Mononuclear cell (primary cell): ENCODE results near the gene LMBRD1. TPM values are rescaled to one million over a fixed set of nuclear protein-coding genes. Genes with fewer than 3 reads are reported as not detected.
"Not testable (repeated sequence)": the region's sequence is repeated elsewhere in the genome, so short reads cannot be mapped to it uniquely, and the experiment has no call there.

Experiments used
- H3K27me3 ChIP-seq: 2 replicates; pipeline ENCODE4 v1.6.0; 2011; ENCODE audit warnings: low read length, control low read depth; ENCODE audit not compliant: insufficient read depth
- H3K4me1 ChIP-seq: 2 replicates; pipeline ENCODE4 v1.5.1; 2011; ENCODE audit warnings: mild to moderate bottlenecking, low read length, control low read depth; ENCODE audit not compliant: insufficient read depth
- H3K4me3 ChIP-seq: 2 replicates; pipeline ENCODE4 v1.5.1; 2011; ENCODE audit warnings: mild to moderate bottlenecking, low read length, moderate library complexity
- H3K9me3 ChIP-seq: 2 replicates; pipeline ENCODE4 v1.5.1; 2011; ENCODE audit warnings: low read depth, mild to moderate bottlenecking, control low read depth, low read length
- total RNA-seq: library from RNA; depleted of rRNA; stranded (reverse); fragments of >200 nt; gene quantifications from one replicate; pipeline ENCODE4 v1.2.3, GENCODE V29; 2012

Gene LMBRD1
- total RNA-seq: 70.5 TPM

DNA sequence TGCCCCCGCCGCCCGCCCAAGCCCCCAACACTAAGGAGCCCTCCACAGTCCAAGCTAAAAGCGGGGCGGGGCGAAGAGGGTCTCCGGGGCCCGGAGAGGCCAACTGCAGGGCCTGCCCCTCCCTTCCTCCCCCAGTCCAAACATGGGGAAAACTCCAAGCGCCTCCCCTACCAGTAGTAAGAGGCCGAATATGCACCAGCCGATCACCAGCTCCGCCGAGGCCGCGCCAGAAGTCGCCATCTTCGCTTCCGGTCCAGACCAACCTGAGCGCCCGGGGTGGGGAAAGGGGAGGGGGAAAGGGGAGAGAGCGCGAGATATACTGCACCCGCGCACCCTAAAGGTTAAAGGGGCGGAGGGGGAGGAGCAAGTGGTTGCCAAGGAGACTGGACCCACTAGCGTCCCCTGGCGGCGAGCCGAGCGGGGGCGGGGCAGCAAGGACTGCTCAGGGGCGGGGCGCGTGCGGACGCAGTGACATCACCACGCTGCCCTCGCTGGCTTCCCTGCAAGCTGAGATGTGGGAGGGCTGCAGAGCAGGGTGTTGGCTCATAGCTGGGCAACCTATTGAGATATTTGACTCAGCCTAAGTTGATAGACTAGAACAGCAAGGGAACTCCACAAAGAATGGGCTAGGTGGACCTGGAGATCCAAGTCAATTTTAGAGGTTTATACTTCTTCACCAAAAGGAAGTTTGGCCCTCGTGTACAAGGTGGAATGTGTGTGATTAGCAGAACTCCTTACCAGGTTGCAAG lies at the start of gene LMBRD1:
TSS of gene LMBRD1 (minus strand) at position 369 of the 749 bp plus-strand sequence. CDS start at position 240, 129 bp downstream.
- Histone ChIP-seq H3K4me1 (peaks cover 28% of the 10 kb centered on the region), H3K9me3 (no peaks in the 10 kb centered on the region), H3K27me3 (no peaks in the 10 kb centered on the region), H3K4me3 (peak within 1 kb of the TSS; percentile 89)

DNA sequence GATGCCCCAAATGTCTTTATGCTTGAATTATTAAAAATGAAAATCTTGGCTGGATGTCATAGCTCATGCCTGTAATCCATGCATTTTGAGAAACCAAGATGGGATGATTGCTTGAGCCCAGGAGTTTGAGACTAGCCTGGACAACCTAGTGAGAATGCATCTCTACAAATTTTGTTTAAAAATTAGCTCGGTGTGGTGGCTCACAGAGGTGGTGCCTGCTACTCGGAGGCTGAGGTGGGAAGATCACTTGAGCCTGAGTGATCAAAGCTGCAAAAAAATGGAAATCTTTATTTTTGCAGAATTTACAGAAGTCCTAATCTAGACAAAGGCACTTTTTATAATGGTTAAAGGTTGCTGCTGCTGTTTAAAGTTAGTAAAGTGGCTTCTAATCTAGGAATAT lies 49.5 kb upstream of the LMBRD1 start:
- Histone ChIP-seq H3K9me3 (no peaks in the 10 kb centered on the region), H3K27me3 (peaks cover 5% of the 10 kb centered on the region), H3K4me3 (no peak overlapping the region), H3K4me1 (no peaks in the 10 kb centered on the region)

GRCh38 chr6:69843189-69843588 lies 46.4 kb upstream of the LMBRD1 start:
- H3K4me1 ChIP-seq: no peaks in the 10 kb centered on the region
- no peaks in the 10 kb centered on the region for H3K9me3 ChIP-seq

GRCh38 chr6:69841862-69842261 lies 45.1 kb upstream of the LMBRD1 start:
- peaks cover 5% of the 10 kb centered on the region for H3K27me3 ChIP-seq

More at GRCh38 chr6:69843189-69843588, 46.4 kb upstream of the LMBRD1 start:
- Histone ChIP-seq H3K4me3 (no peak overlapping the region), H3K27me3 (peaks cover 5% of the 10 kb centered on the region)

GRCh38 chr6:69835414-69836179 lies 38.8 kb upstream of the LMBRD1 start:
- H3K9me3 ChIP-seq: no peaks in the 10 kb centered on the region
- peaks cover 5% of the 10 kb centered on the region for H3K4me1 ChIP-seq
- H3K27me3 ChIP-seq: no peaks in the 10 kb centered on the region
- H3K4me3 ChIP-seq: no peak overlapping the region

More at GRCh38 chr6:69841862-69842261, 45.1 kb upstream of the LMBRD1 start:
- Histone ChIP-seq H3K4me1 (peaks cover 5% of the 10 kb centered on the region), H3K4me3 (no peak overlapping the region), H3K9me3 (no peaks in the 10 kb centered on the region)

DNA sequence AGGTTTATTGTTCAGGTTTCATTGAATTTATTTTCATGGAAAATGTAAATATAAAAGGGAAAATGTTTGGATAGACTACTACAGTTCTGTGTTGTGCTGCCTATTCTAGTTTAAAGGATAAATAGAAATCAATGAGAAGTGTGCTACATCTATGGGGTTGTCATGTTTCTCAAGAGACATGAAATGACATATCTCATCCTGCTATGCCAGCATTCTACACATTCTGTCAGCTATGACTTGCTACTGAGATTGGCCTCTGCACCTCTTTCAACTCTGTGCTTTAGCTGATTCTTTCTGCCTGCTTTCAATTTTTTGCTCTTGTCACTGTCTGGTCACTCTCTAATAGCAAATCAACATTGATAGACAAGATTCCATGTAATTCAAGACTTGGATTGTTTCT lies 35.7 kb upstream of the LMBRD1 start:
- no peaks in the 10 kb centered on the region for H3K9me3 ChIP-seq
- H3K4me3 ChIP-seq: no peak overlapping the region
- peaks cover 4% of the 10 kb centered on the region for H3K4me1 ChIP-seq
- H3K27me3 ChIP-seq: no peaks in the 10 kb centered on the region

DNA sequence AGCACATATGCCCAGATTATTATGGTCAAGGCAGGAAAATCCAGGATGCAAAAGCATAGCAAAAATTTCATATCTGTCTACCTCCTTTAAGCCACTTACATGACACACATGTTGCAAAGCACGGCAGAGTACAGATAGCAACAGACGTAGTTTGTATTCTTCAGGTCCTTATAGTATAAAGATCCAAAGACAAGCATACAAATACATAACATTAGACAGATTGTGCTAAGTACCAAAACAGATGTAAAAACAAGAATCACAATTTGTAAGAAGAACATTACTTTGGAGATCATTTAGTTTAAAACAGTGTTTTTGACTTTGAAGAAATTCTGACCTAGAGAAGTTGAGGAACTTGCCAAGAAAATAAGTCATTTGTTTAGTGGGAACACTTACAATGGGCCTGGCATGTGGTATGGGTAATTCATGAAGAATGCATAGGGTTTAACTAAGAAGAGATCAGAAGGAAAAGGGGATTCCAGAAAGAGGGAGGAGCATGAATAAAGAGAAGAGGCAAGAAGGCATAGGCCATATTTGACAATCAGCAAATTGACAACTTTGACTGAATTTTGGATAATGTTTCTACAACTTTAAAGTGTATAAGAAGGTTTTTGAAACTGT lies 30.6 kb upstream of the LMBRD1 start:
- no peaks in the 10 kb centered on the region for H3K9me3 ChIP-seq

DNA sequence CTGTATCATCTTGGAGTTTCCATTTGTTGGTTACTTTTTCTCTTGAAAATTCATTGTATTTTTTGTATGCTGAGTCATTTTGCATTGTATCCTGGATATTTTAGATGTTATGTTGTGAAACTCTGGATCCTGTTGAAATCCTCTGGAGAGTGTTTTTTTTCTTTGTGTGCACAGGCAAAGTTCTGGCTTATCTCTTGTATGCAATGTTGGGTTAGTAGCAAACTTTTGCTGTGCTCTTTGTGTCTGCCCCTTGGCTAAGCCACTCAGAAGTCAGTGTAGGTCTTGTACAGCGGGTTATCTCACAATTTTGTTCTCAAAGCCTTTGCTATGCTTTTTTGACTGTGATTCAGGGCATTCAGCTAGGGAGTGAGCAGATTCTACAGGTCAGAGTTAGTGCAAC lies 29.1 kb upstream of the LMBRD1 start:
- Histone ChIP-seq H3K4me3 (no peak overlapping the region), H3K4me1 (no peaks in the 10 kb centered on the region), H3K9me3 (no peaks in the 10 kb centered on the region), H3K27me3 (no peaks in the 10 kb centered on the region)

More for the DNA sequence above, 30.6 kb upstream of the LMBRD1 start:
- Histone ChIP-seq H3K4me3 (no peak overlapping the region), H3K27me3 (no peaks in the 10 kb centered on the region), H3K4me1 (no peaks in the 10 kb centered on the region)

- H3K9me3 ChIP-seq, H3K4me3 ChIP-seq, H3K4me1 ChIP-seq, H3K27me3 ChIP-seq: not testable (repeated sequence)
Observed at GRCh38 chr6:69824355-69824754, 27.5 kb upstream of the LMBRD1 start.

DNA sequence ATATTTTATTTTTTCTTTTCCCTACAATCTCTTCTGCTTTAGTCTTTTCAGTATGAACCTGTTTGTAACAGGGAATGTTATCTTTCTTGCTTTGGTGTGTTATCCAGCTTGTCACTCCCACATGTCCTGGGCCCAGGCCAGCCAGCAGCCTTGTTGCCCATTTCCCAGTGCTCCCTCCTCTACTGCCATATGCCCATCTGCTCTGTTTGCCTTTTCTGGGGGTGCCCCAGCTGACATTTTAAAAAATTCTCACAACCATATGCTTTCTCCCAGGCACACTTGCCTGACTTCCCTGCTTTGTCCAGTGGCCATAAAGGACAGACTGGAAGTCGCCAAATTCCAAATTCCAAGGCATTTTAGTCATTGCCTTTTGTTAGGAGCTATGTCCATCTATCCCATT lies 23.6 kb upstream of the LMBRD1 start:
- Histone ChIP-seq H3K4me1 (peaks cover 11% of the 10 kb centered on the region), H3K9me3 (no peaks in the 10 kb centered on the region), H3K27me3 (no peaks in the 10 kb centered on the region), H3K4me3 (no peak overlapping the region)

DNA sequence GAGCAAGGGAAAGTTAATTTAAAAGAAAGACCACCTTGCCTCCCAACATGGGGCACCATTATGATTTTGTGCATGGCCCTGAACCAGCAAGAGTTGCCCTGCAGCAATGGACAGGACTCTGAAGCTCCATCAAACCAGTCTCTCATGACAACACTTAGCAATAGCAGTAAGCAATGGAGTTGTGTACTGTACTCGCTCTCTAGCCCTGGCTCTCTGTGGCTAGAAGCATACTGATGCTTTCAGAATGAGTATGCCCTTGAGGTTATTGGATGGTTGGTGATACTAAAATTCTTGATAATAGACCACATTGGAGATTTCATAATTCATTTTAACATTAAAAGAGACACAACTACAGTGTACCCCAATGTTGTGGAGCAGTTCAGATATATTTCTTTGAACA lies 23.2 kb upstream of the LMBRD1 start:
- Histone ChIP-seq H3K4me1 (peaks cover 12% of the 10 kb centered on the region), H3K4me3 (no peak overlapping the region)

DNA sequence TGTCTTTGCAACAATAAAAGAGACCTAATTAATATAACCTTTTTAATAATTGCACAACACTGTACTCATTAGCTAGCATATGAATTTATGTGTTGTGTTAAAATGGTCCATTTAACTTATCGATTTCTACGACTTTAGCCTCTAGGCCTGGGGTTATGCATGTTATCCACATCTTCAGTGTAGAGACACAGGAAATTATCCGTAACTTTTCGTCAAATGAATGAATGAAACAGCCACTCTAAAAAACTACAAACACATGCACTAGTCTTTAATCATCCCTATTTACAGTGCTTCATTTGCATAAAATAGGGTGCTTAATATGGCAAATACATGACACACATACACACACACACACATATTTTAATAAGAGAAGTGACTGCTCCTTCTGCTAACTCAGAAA lies 22.3 kb upstream of the LMBRD1 start:
- Histone ChIP-seq H3K9me3 (no peaks in the 10 kb centered on the region), H3K4me3 (no peak overlapping the region), H3K27me3 (no peaks in the 10 kb centered on the region), H3K4me1 (peaks cover 17% of the 10 kb centered on the region)

More for the DNA sequence above, 23.2 kb upstream of the LMBRD1 start:
- Histone ChIP-seq H3K9me3 (no peaks in the 10 kb centered on the region), H3K27me3 (no peaks in the 10 kb centered on the region)

GRCh38 chr6:69818223-69818930 lies 21.6 kb upstream of the LMBRD1 start:
- H3K27me3 ChIP-seq: no peaks in the 10 kb centered on the region
- H3K4me1 ChIP-seq: peaks cover 23% of the 10 kb centered on the region
- no peak overlapping the region for H3K4me3 ChIP-seq
- H3K9me3 ChIP-seq: no peaks in the 10 kb centered on the region

GRCh38 chr6:69817358-69817757 lies 20.5 kb upstream of the LMBRD1 start:
- H3K27me3 ChIP-seq: no peaks in the 10 kb centered on the region
- no peaks in the 10 kb centered on the region for H3K9me3 ChIP-seq
- H3K4me3 ChIP-seq: no peak overlapping the region
- H3K4me1 ChIP-seq: peaks cover 33% of the 10 kb centered on the region

- peaks cover 39% of the 10 kb centered on the region for H3K4me1 ChIP-seq
- no peaks in the 10 kb centered on the region for H3K27me3 ChIP-seq
- no peaks in the 10 kb centered on the region for H3K9me3 ChIP-seq
- H3K4me3 ChIP-seq: no peak overlapping the region
Observed at GRCh38 chr6:69816569-69816968, 19.8 kb upstream of the LMBRD1 start.
